DMS79 (cell line): ENCODE results near the gene MEF2D.

Experiments
- DNase-seq: peaks from one replicate; lab custom pipeline; 2025; lab: John Stamatoyannopoulos, UW

MEF2D gene

DNA sequence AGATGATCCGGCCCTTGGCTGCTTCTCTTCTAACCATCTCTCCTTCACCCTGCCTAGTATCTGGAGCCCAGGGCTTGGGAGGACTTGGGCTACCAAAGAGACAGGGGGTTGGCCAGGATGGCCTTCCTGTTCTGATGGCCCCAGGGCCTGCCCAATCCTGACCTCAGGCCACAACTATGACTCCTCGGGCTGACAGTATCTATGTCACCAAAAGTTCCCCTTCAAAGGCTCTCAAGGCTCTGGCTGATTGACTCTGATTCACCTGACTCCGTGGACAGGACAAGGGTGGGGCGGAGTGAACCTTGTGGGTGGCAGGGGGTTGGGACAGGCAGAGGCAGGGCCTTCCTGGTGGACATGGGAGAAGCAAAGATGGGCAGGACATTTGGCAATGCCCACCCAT is 12.7 kb downstream of the MEF2D start:
- no peak for DNase-seq

DNA sequence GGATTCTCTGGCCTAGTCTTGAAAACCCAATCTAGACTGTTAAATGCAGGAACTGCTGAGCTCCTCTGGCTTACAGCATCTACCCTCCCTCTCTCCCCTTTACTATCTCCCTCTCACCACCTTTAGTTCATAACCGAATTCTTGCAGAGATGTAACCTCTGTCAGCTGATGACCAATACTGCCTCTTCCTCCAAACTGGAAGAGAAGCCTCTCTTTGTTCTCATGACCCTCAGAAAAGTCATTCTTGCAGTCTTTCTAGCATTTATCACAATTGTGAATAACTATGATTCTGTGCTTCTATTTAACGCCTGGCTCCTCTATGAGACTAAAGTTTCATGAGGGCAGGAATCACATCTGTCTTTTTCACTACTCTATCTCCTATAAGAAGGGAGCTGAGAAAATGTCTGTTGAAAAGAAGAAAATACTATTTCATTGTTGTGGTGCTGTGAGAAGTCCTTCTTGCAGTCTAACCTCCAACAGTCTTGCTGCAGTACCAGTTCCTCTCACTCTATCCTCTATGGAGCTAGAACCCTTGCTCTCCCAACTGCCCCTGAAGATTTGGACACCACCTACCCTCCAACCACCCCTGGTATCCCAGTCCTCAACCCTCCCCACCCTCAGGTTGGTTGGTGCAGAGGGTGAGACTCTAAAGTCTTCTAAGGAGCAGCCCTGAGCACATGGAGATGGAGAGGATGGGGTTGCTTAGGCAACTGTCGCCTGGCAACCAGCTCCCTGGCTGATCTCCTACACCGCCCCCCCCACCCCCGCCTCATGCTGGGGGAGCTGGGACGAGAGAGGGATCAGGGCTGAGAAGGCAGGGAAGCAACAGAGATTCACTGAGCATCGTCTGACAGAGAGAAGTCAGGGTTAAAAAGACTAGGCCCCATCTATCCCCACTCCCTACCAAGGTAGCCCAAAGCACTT is 13.9 kb downstream of the MEF2D start:
- DNase-seq, result no peak

- no peak for DNase-seq
These were observed 14.6 kb downstream of the MEF2D start for GRCh38 chr1:156485984-156486383.

DNA sequence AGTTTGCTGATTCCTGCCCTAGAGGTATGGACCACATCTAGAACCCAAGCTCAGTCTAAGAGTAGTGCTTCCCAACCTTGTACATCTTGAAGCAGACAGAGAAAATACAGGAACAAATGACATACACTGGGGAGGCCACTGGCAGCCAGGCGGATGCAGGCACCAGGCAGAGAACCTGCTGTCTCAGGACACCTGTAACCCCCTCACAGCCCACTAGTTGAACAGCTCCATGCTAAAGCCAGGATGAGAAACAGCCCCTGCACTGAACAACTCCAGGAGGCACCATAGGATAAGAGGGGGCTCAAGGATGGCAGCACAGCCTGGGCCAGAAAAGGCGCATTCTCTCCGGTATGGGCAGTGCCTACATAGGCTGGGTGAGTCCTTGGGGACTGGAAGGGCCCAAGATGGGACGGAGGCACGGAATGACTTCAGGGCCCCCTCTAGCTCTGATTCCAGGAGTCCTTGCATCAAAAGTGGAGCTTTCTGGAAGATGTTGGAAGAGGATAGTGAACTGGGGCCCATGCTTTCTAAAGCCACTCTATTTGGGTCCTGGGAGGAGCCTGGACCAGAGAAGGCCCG is 16.0 kb downstream of the MEF2D start:
- no peak for DNase-seq

- DNase-seq, result no peak
These were observed 17.2 kb downstream of the MEF2D start for GRCh38 chr1:156483397-156483796.

- DNase-seq, result no peak
These were observed 18.3 kb downstream of the MEF2D start for GRCh38 chr1:156482276-156482675.

- DNase-seq, result no peak
These were observed 19.0 kb downstream of the MEF2D start for GRCh38 chr1:156481527-156481926.

GRCh38 chr1:156480411-156481192 is 20.0 kb downstream of the MEF2D start:
- no peak for DNase-seq

DNA sequence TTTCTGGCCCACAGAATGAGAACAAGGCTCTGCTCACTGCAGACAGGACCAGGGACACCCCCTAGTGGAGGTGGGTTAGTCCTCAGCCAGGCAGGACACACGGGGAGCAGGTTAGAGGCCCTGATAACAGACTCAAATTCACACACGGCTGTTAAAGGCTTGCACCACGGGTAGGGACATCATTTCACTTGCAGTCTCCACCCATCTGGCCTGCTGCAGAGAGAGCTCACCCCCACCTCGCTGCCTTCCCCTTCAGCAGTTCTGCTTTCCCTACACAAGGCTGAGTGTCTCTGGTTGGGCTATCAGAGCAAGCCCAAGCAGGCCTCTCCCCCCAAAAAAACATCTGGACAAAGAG is 20.6 kb downstream of the MEF2D start:
- DNase-seq, result no peak

GRCh38 chr1:156479093-156480015 is 21.2 kb downstream of the MEF2D start:
- no peak for DNase-seq

DNA sequence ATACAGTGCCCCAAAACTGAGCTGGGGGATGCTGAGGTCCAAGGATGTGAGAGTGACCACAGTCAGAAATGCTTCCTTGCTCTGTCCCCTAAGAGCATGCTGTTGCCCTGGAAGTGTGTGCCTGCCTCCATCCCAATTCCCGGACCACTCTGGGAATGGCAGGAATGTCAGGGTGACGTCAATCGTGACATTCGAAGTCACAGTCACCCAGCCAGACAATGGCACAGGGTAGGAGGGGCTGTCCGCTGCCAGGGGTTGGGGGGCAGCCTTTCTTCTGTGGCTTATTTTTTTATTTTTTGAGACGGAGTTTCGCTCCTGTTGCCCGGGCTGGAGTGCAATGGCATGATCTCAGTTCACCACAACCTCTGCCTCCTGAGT is 22.3 kb downstream of the MEF2D start:
- no peak for DNase-seq

- no peak for DNase-seq
These were observed 22.9 kb downstream of the MEF2D start for GRCh38 chr1:156477526-156478249.

DNA sequence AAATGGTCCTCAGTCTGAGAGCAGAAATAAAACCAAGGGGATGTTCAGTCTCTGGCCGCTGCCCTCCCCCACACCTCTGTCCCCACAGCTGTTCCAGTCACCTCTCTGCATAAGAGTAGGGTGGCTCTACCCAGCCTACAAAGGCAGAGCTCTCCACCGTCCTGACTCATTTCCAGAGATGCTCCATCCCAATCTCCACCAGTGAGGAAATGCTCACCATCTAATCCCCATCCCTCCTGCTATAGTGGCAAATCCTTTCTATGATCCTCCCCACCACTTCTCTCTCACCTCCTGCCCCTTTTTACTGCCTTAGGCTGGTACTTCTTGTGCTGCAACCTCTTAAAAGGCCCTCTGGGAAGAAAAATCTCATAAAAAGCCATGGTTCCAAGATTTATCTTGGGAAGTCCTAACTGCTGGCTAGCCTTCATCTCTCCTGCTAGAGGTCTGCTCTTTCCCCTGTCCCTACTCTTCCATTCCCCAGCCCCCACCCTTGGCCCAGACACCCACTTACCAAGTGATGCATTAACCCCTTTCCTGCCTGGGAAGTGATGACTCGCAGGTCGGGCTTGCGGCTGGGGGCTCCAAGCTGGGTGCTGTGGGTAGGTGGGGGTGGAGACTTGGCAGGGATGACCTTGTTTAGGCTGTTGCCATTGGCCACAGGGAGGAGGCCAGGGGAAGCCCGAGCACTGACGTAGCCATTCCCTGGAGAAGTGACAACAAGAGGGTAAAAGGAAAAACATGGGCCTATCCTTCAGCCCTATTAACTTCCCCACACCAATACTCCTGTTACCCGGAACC is 23.9 kb downstream of the MEF2D start:
- peak; percentile 52 for DNase-seq

- DNase-seq, result peak; percentile 62
These were observed 24.7 kb downstream of the MEF2D start for GRCh38 chr1:156475568-156476500.

DNA sequence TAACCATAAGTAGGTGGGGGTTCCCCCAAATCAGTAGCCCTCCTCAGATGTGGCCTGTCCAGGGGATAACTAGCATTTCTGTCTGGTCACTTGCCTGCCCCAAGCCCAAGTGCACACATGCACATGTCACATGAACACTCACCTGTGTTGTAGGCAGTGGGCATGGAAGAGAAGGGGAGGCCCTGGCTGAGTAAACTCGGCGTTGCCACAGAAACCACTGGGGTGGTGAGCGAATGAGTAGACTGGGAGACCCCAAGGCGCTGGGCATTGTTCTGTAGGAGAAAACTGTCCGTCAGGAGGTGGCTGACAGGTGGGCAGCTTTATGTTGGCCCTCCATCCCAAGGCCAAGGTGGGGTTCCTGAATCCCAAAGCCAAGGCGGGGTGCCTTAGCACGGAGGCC is 25.6 kb downstream of the MEF2D start:
- no peak for DNase-seq

- DNase-seq, result peak; percentile 94
These were observed 28.8 kb downstream of the MEF2D start for GRCh38 chr1:156471496-156472490.

GRCh38 chr1:156470473-156470872 is 30.1 kb downstream of the MEF2D start:
- DNase-seq, result no peak
